Activated CD8-positive, alpha-beta T cell treated with anti-CD3 and anti-CD28 coated beads for 36 hours (primary cell): ENCODE results near the gene TRIM40. TPM values are rescaled to one million over a fixed set of nuclear protein-coding genes. Genes with fewer than 3 reads are reported as not detected.

Experiments
- ATAC-seq: fragments of 200-7000 bp; cut with Tn5 transposase; one replicate; pipeline ENCODE4 v1.10.0; 2021; ENCODE audit warnings: mild to moderate bottlenecking, moderate library complexity
- CTCF ChIA-PET: fragments of 350-600 bp; sonication (Branson Sonifier 250); formaldehyde crosslinking; loops from one replicate; lab custom pipeline; 2021; ENCODE audit warnings: antibody characterized with exemption; lab: Charles Lee
- POLR2A ChIA-PET: fragments of 350-600 bp; sonication (Branson Sonifier 250); formaldehyde crosslinking; loops from one replicate; lab custom pipeline; 2021; ENCODE audit warnings: antibody characterized with exemption; lab: Charles Lee
- DNase-seq: peaks from one replicate; pipeline ENCODE4 v3.0.0-alpha.2; 2020
- H3K27ac Mint-ChIP-seq: one replicate; pipeline ENCODE4 v1.8.0; 2021; ENCODE audit warnings: mild to moderate bottlenecking, mixed read lengths
- H3K27me3 Mint-ChIP-seq: one replicate; pipeline ENCODE4 v1.8.0; 2021; ENCODE audit warnings: mixed read lengths
- H3K36me3 Mint-ChIP-seq: one replicate; pipeline ENCODE4 v1.8.0; 2021; ENCODE audit warnings: low read depth, mixed read lengths
- H3K4me1 Mint-ChIP-seq: one replicate; pipeline ENCODE4 v1.8.0; 2021; ENCODE audit warnings: low read depth, mixed read lengths
- H3K4me3 Mint-ChIP-seq: one replicate; pipeline ENCODE4 v1.8.0; 2021; ENCODE audit warnings: mild to moderate bottlenecking, moderate library complexity, mixed read lengths
- H3K9me3 Mint-ChIP-seq: one replicate; pipeline ENCODE4 v1.8.0; 2021; ENCODE audit warnings: mixed read lengths
- intact Hi-C: fragments of 100-400 bp; cut with micrococcal nuclease; formaldehyde crosslinking; loops from one replicate; pipeline ENCODE4 v1.10.0; 2022
- total RNA-seq, 2 experiments: library from RNA; stranded (reverse); gene quantifications; one replicate each; pipeline ENCODE4 v1.2.3, GENCODE V29; 2021
- TF ChIP-seq, protein P1 (sequence below): fragments of 200-600 bp; IDR thresholded peaks from one replicate; pipeline ENCODE4 v1.8.0; 2022; ENCODE audit warnings: antibody characterized with exemption, mild to moderate bottlenecking

Gene TRIM40
- total RNA-seq, 2 experiments from 2014 or later, result not detected

- no peaks in the 10 kb centered on the region for H3K9me3 Mint-ChIP-seq
- intact Hi-C loops, result no loop called here
- no peak overlapping the region for H3K27ac Mint-ChIP-seq
- ChIA-PET CTCF (interaction anchor here (1.1 to 1.4 kb wide), 2 partner anchors 20 to 57 kb away, joined by 3 to 5 read pairs; no protein-coding TSS in a partner anchor), POLR2A (interaction anchor here (1.1 to 1.5 kb wide), 2 partner anchors 13 to 19 kb away, joined by 3 to 4 read pairs; no protein-coding TSS in a partner anchor)
- no peak for ATAC-seq
- DNase-seq, result no peak
- peaks cover 45% of the 10 kb centered on the region for H3K36me3 Mint-ChIP-seq
- no peaks in the 10 kb centered on the region for H3K27me3 Mint-ChIP-seq
- H3K4me1 Mint-ChIP-seq, result no peaks in the 10 kb centered on the region
- H3K4me3 Mint-ChIP-seq, result no peak overlapping the region
- TF ChIP-seq, protein P1, sequence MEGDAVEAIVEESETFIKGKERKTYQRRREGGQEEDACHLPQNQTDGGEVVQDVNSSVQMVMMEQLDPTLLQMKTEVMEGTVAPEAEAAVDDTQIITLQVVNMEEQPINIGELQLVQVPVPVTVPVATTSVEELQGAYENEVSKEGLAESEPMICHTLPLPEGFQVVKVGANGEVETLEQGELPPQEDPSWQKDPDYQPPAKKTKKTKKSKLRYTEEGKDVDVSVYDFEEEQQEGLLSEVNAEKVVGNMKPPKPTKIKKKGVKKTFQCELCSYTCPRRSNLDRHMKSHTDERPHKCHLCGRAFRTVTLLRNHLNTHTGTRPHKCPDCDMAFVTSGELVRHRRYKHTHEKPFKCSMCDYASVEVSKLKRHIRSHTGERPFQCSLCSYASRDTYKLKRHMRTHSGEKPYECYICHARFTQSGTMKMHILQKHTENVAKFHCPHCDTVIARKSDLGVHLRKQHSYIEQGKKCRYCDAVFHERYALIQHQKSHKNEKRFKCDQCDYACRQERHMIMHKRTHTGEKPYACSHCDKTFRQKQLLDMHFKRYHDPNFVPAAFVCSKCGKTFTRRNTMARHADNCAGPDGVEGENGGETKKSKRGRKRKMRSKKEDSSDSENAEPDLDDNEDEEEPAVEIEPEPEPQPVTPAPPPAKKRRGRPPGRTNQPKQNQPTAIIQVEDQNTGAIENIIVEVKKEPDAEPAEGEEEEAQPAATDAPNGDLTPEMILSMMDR, result no peak
Measured at GRCh38 chr6:30188541-30188940, 52.6 kb downstream of the TRIM40 start.

- H3K4me1 Mint-ChIP-seq, result peaks cover 3% of the 10 kb centered on the region
- POLR2A ChIA-PET, result interaction anchor here (1.1 kb wide), 1 partner anchor 95 kb away, joined by 3 read pairs; no protein-coding TSS in a partner anchor
Measured at GRCh38 chr6:30192076-30192475, 56.1 kb downstream of the TRIM40 start.

GRCh38 chr6:30194797-30195690 is 59.1 kb downstream of the TRIM40 start:
- Mint-ChIP-seq H3K4me3 (no peak overlapping the region), H3K4me1 (peaks cover 3% of the 10 kb centered on the region), H3K9me3 (no peaks in the 10 kb centered on the region), H3K27ac (peak overlapping the region; percentile 28), H3K27me3 (no peaks in the 10 kb centered on the region), H3K36me3 (peaks cover 38% of the 10 kb centered on the region)
- DNase-seq (no peak), ATAC-seq (no peak)
- TF ChIP-seq, protein P1, result no peak
- ChIA-PET CTCF (interaction anchor here (0.7 to 1.4 kb wide), 3 partner anchors 14 to 91 kb away, joined by 3 read pairs; no protein-coding TSS in a partner anchor), POLR2A (interaction anchor here (0.6 to 4.4 kb wide), 5 partner anchors 9 to 601 kb away, joined by 3 to 31 read pairs (median 3); partner anchors contain the start of gene TRIM26)
- intact Hi-C loops, result no loop called here

More at GRCh38 chr6:30192076-30192475, 56.1 kb downstream of the TRIM40 start:
- no peak overlapping the region for H3K27ac Mint-ChIP-seq
- TF ChIP-seq, protein P1, result no peak
- no peaks in the 10 kb centered on the region for H3K9me3 Mint-ChIP-seq
- CTCF ChIA-PET, result no interaction called here
- peaks cover 44% of the 10 kb centered on the region for H3K36me3 Mint-ChIP-seq
- no peak for ATAC-seq
- intact Hi-C loops, result no loop called here
- DNase-seq, result no peak
- no peaks in the 10 kb centered on the region for H3K27me3 Mint-ChIP-seq
- H3K4me3 Mint-ChIP-seq, result no peak overlapping the region

DNA sequence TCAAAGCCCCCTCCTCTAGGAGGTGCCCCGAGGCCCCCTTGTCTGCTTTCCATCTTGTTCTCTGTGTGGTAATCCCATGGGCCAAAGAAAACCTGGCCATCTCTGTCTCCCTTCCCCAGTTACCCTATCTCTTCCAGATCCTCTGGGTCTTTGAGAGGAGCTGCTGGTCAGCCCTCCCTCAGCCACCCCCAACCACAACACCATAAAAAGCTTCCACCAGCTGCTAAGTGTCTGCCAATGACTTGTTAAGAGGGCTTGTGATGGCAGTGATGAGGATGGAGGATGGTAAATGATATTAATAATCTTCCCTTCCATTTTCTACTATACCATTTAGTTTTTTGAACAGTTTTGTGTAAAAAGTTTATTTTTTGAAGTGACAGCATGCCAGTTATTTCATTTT is 60.0 kb downstream of the TRIM40 start:
- H3K27me3 Mint-ChIP-seq, result no peaks in the 10 kb centered on the region
- peaks cover 35% of the 10 kb centered on the region for H3K36me3 Mint-ChIP-seq
- TF ChIP-seq, protein P1, result no peak
- DNase-seq, result no peak
- peaks cover 7% of the 10 kb centered on the region for H3K4me1 Mint-ChIP-seq
- peak overlapping the region; percentile 30 for H3K27ac Mint-ChIP-seq
- intact Hi-C loops, result no loop called here
- ChIA-PET POLR2A (interaction anchor here (0.6 to 4.4 kb wide), 5 partner anchors 11 to 25 kb away, joined by 3 to 31 read pairs (median 4); partner anchors contain the start of gene TRIM26), CTCF (interaction anchor here (0.7 to 1.4 kb wide), 3 partner anchors 13 to 92 kb away, joined by 3 read pairs; no protein-coding TSS in a partner anchor)
- H3K9me3 Mint-ChIP-seq, result no peaks in the 10 kb centered on the region
- no peak overlapping the region for H3K4me3 Mint-ChIP-seq
- no peak for ATAC-seq
